SKM-1 treated with dmso at 0.1 percent for 144 hours (cell line): ENCODE measurements around the gene TMEM106C.
"Not testable (repeated sequence)": the region's sequence is repeated elsewhere in the genome, so short reads cannot be mapped to it uniquely, and the experiment has no call there.

Experiments used
- DNase-seq: peaks from one replicate; lab custom pipeline; 2025; ENCODE audit not compliant: unreplicated experiment; lab: John Stamatoyannopoulos, UW

TMEM106C gene

GRCh38 chr12:47949441-47950341 lies 13.7 kb upstream of the TMEM106C start:
- DNase-seq, result peak; percentile 21

- no peak for DNase-seq
Observed at GRCh38 chr12:47950856-47951468, 12.4 kb upstream of the TMEM106C start.

- DNase-seq, result no peak
Observed at GRCh38 chr12:47954058-47954457, 9.3 kb upstream of the TMEM106C start.

- DNase-seq, result no peak
Observed at GRCh38 chr12:47954467-47955045, 8.8 kb upstream of the TMEM106C start.

- no peak for DNase-seq
Observed at GRCh38 chr12:47955059-47955458, 8.3 kb upstream of the TMEM106C start.

GRCh38 chr12:47957671-47958070 lies 5.7 kb upstream of the TMEM106C start:
- DNase-seq, result not testable (repeated sequence)

- DNase-seq, result no peak
Observed at GRCh38 chr12:47962198-47962597, 1.2 kb upstream of the TMEM106C start.

- no peak for DNase-seq
Observed at GRCh38 chr12:47964106-47964728, 821 bp downstream of the TMEM106C start.

- no peak for DNase-seq
Observed at GRCh38 chr12:47965581-47965980, 2.2 kb downstream of the TMEM106C start.

- DNase-seq, result no peak
Observed at GRCh38 chr12:47967461-47968321, 4.3 kb downstream of the TMEM106C start.

GRCh38 chr12:47969845-47970244 lies 6.4 kb downstream of the TMEM106C start:
- no peak for DNase-seq

- no peak for DNase-seq
Observed at GRCh38 chr12:47970843-47971242, 7.4 kb downstream of the TMEM106C start.

- DNase-seq, result no peak
Observed at GRCh38 chr12:47972895-47973294, 9.5 kb downstream of the TMEM106C start.

GRCh38 chr12:47973870-47974269 lies 10.5 kb downstream of the TMEM106C start:
- no peak for DNase-seq

- DNase-seq, result no peak
Observed at GRCh38 chr12:47975036-47975620, 11.7 kb downstream of the TMEM106C start.

- no peak for DNase-seq
Observed at GRCh38 chr12:47975816-47976215, 12.4 kb downstream of the TMEM106C start.

- DNase-seq, result no peak
Observed at GRCh38 chr12:47977046-47977771, 13.8 kb downstream of the TMEM106C start.

- no peak for DNase-seq
Observed at GRCh38 chr12:47977772-47978597, 14.6 kb downstream of the TMEM106C start.

- DNase-seq, result no peak
Observed at GRCh38 chr12:47978598-47978873, 15.1 kb downstream of the TMEM106C start.
